ENCODE measurements around the gene GHRH. TPM values are rescaled to one million over a fixed set of nuclear protein-coding genes. Genes with fewer than 3 reads are reported as not detected.

The GHRH gene
- total and polyA plus RNA-seq, 2 donors (not counting 1 experiment from before 2014, with no cell fraction given) = not detected

DNA sequence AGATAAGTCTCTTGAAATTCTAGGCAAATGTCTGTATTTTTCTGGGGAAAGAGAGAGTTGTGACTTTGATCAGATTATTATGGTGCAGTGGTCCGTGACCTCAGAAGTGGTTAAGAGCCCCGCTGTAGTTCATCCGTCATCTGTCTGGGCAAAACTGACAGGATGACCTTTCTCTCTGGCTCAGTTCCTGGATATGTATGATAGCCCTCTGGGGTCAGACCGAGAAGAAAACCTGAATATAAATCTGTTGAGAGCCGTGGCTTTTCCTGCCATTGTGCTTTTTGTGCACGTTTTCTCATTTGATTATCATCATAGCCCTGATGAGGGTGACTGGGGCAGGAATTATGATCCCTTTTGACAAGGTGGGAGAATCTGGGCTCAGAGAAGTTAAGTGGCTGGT, 26.5 kb downstream of the GHRH start:
- Histone ChIP-seq H3K79me2 (ENCODE audit: control insufficient read depth, insufficient read depth, low read length) (no peaks in the 10 kb centered on the region), H3K27me3 (replicated peaks in 1 of 4; ENCODE audit: control extremely low read depth in 1 of 4, control insufficient read depth in 3 of 4, insufficient read depth in 4 of 4, low read length in 3 of 4) (no peaks in the 10 kb centered on the region), H3K27ac (ENCODE audit: low read length in 2 of 2) (no peak overlapping the region), H4K20me1 (ENCODE audit: control insufficient read depth, insufficient read depth, low read length, poor library complexity, severe bottlenecking) (no peaks in the 10 kb centered on the region), H3K9me3 (ENCODE audit: control extremely low read depth in 1 of 3, control insufficient read depth in 2 of 3, insufficient read depth in 1 of 3, low read length in 2 of 3) (no peaks in the 10 kb centered on the region), H3K4me1 (ENCODE audit: control insufficient read depth in 2 of 2, insufficient read depth in 2 of 2, low read length in 2 of 2) (no peaks in the 10 kb centered on the region), H2AFZ (ENCODE audit: insufficient read depth, low read depth, low read length, poor library complexity, severe bottlenecking) (no peak overlapping the region), H3K4me2 (replicated peaks; ENCODE audit: low read depth, low read length, poor library complexity, severe bottlenecking) (no peak overlapping the region), H3K4me3 (ENCODE audit: control extremely low read depth in 1 of 5, extremely low read depth in 1 of 5, insufficient read depth in 1 of 5, low read depth in 2 of 5, low read length in 4 of 5) (no peak overlapping the region), H3K9ac (ENCODE audit: low read length) (no peak overlapping the region), H3K36me3 (replicated peaks in 1 of 2; ENCODE audit: control extremely low read depth in 1 of 2, control insufficient read depth in 1 of 2, extremely low read depth in 1 of 2, insufficient read depth in 2 of 2, low read length in 1 of 2) (peaks cover 7 to 93% of the 10 kb centered on the region in 2 experiments)
- WGBS (ENCODE audit: insufficient coverage) = 97% methylated on average over 4 of the region's 6 CpGs
- TF ChIP-seq EZH2 (IDR thresholded peaks at IDR 0.05; ENCODE audit: borderline replicate concordance, insufficient read depth, low read depth, low read length, poor library complexity, severe bottlenecking) = no peak
- TF ChIP-seq, protein P1, sequence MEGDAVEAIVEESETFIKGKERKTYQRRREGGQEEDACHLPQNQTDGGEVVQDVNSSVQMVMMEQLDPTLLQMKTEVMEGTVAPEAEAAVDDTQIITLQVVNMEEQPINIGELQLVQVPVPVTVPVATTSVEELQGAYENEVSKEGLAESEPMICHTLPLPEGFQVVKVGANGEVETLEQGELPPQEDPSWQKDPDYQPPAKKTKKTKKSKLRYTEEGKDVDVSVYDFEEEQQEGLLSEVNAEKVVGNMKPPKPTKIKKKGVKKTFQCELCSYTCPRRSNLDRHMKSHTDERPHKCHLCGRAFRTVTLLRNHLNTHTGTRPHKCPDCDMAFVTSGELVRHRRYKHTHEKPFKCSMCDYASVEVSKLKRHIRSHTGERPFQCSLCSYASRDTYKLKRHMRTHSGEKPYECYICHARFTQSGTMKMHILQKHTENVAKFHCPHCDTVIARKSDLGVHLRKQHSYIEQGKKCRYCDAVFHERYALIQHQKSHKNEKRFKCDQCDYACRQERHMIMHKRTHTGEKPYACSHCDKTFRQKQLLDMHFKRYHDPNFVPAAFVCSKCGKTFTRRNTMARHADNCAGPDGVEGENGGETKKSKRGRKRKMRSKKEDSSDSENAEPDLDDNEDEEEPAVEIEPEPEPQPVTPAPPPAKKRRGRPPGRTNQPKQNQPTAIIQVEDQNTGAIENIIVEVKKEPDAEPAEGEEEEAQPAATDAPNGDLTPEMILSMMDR (IDR thresholded peaks at IDR 0.05) = no peak
- DNase-seq (no peak), ATAC-seq (ENCODE audit: low read depth) (no peak)
- H3K4me3 Mint-ChIP-seq = no peak overlapping the region
- H3K9me3 Mint-ChIP-seq (ENCODE audit: insufficient read depth) = no peaks in the 10 kb centered on the region
- ChIA-PET POLR2A (no interaction called here), CTCF (no interaction called here)
- no peaks in the 10 kb centered on the region for H3K27me3 Mint-ChIP-seq
- no peak overlapping the region for H3K27ac Mint-ChIP-seq
- intact Hi-C loops (cut with micrococcal nuclease) = no loop called here
- H3K4me1 Mint-ChIP-seq = no peaks in the 10 kb centered on the region

DNA sequence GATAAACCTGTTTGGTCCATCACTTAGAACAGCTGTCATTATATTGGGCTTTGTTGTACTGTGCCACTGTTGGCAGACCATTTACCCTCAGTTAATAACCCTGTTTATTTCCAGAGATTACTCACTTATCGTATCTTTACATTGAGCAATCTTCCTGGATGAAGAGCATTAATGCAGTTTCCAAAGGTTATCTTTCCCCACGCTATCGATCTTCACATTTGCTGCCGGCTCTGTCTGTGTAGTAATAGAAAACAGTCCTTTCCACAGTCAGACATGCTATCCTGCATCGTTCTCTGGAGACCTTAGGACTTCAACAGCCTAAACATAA, 27.4 kb downstream of the GHRH start:
- Histone ChIP-seq H3K27ac (ENCODE audit: low read length in 2 of 2) (no peak overlapping the region), H3K27me3 (replicated peaks in 1 of 4; ENCODE audit: control extremely low read depth in 1 of 4, control insufficient read depth in 3 of 4, insufficient read depth in 4 of 4, low read length in 3 of 4) (no peaks in the 10 kb centered on the region), H3K4me1 (ENCODE audit: control insufficient read depth in 2 of 2, insufficient read depth in 2 of 2, low read length in 2 of 2) (no peaks in the 10 kb centered on the region), H3K79me2 (ENCODE audit: control insufficient read depth, insufficient read depth, low read length) (no peaks in the 10 kb centered on the region), H3K9ac (ENCODE audit: low read length) (no peak overlapping the region), H4K20me1 (ENCODE audit: control insufficient read depth, insufficient read depth, low read length, poor library complexity, severe bottlenecking) (no peaks in the 10 kb centered on the region), H3K36me3 (replicated peaks in 1 of 2; ENCODE audit: control extremely low read depth in 1 of 2, control insufficient read depth in 1 of 2, extremely low read depth in 1 of 2, insufficient read depth in 2 of 2, low read length in 1 of 2) (peaks cover 8 to 94% of the 10 kb centered on the region in 2 experiments), H3K4me2 (replicated peaks; ENCODE audit: low read depth, low read length, poor library complexity, severe bottlenecking) (no peak overlapping the region), H3K9me3 (ENCODE audit: control extremely low read depth in 1 of 3, control insufficient read depth in 2 of 3, insufficient read depth in 1 of 3, low read length in 2 of 3) (no peaks in the 10 kb centered on the region), H3K4me3 (ENCODE audit: control extremely low read depth in 1 of 5, extremely low read depth in 1 of 5, insufficient read depth in 1 of 5, low read depth in 2 of 5, low read length in 4 of 5) (no peak overlapping the region), H2AFZ (ENCODE audit: insufficient read depth, low read depth, low read length, poor library complexity, severe bottlenecking) (no peak overlapping the region)
- WGBS (ENCODE audit: insufficient coverage) = no CpG with 5 or more reads among the region's 5 CpGs
- intact Hi-C loops (cut with micrococcal nuclease) = no loop called here
- Mint-ChIP-seq H3K27me3 (no peaks in the 10 kb centered on the region), H3K9me3 (ENCODE audit: insufficient read depth) (no peaks in the 10 kb centered on the region), H3K4me1 (no peaks in the 10 kb centered on the region), H3K4me3 (no peak overlapping the region), H3K27ac (no peak overlapping the region)
- no peak for DNase-seq
- ATAC-seq (ENCODE audit: low read depth) = no peak
- ChIA-PET POLR2A (no interaction called here), CTCF (no interaction called here)
- no peak for TF ChIP-seq EZH2 (IDR thresholded peaks at IDR 0.05; ENCODE audit: borderline replicate concordance, insufficient read depth, low read depth, low read length, poor library complexity, severe bottlenecking)
- TF ChIP-seq, protein P1 (IDR thresholded peaks at IDR 0.05) = no peak
